Measurements from ENCODE around the gene SEC24C.

DNA sequence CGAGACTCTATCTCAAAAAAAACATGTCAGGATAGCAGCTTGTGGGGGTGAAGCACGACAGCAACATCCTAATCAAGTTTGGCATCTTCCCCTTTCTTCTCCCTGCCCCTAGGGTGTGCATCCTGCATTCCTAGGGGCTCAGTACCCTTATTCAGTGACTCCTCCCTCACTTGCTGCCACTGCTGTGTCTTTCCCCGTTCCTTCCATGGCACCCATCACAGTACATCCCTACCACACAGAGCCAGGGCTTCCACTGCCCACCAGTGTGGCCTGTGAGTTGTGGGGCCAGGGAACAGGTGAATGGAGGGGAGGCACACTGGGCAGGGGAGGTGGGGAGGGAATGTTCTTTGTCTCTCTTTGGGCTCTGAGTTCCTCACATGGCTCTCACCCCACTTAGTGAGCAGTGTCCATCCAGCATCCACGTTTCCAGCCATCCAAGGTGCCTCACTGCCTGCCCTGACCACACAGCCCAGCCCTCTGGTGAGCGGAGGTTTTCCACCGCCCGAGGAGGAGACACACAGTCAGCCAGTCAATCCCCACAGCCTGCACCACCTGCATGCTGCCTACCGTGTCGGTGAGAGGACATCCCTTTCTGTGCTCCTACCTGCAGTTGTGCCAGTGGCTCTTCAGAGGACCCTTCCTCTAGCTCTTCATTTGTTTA lies 55.9 kb downstream of the SEC24C start:
- no peak for TF ChIP-seq CTCF (IDR thresholded peaks at IDR 0.05; ENCODE audit: insufficient read depth, low read depth, low read length)
- TF ChIP-seq EZH2 (IDR thresholded peaks at IDR 0.05; ENCODE audit: insufficient read depth, low read length): no peak

Data from astrocyte (in vitro differentiated cells and primary cell).